NCI-H345 treated with DMSO at 0.1 percent for 48 hours (cell line): Measurements from ENCODE around the gene USH1G.

Experiments
- DNase-seq: peaks from one replicate; lab custom pipeline; 2025; ENCODE audit not compliant: unreplicated experiment; lab: John Stamatoyannopoulos, UW

USH1G gene

GRCh38 chr17:74954665-74955421, 31.8 kb upstream of the USH1G start:
- DNase-seq = no peak

- no peak for DNase-seq
Observed at GRCh38 chr17:74954115-74954514, 31.1 kb upstream of the USH1G start.

- no peak for DNase-seq
Observed at GRCh38 chr17:74953134-74953687, 30.2 kb upstream of the USH1G start.

- DNase-seq = no peak
Observed at GRCh38 chr17:74952431-74953133, 29.5 kb upstream of the USH1G start.

- no peak for DNase-seq
Observed at GRCh38 chr17:74951680-74952421, 28.8 kb upstream of the USH1G start.

- no peak for DNase-seq
Observed at GRCh38 chr17:74951065-74951464, 28.0 kb upstream of the USH1G start.

GRCh38 chr17:74950207-74950606, 27.2 kb upstream of the USH1G start:
- DNase-seq = no peak

GRCh38 chr17:74949455-74950115, 26.5 kb upstream of the USH1G start:
- DNase-seq = peak; percentile 9

- no peak for DNase-seq
Observed at GRCh38 chr17:74947041-74947754, 24.1 kb upstream of the USH1G start.

GRCh38 chr17:74946641-74947040, 23.6 kb upstream of the USH1G start:
- DNase-seq = no peak

- DNase-seq = no peak
Observed at GRCh38 chr17:74945543-74945942, 22.5 kb upstream of the USH1G start.

- DNase-seq = no peak
Observed at GRCh38 chr17:74943808-74944522, 20.9 kb upstream of the USH1G start.

- DNase-seq = no peak
Observed at GRCh38 chr17:74941128-74941725, 18.2 kb upstream of the USH1G start.

- DNase-seq = no peak
Observed at GRCh38 chr17:74939534-74939933, 16.5 kb upstream of the USH1G start.

- no peak for DNase-seq
Observed at GRCh38 chr17:74938194-74938950, 15.3 kb upstream of the USH1G start.

- DNase-seq = no peak
Observed at GRCh38 chr17:74937064-74938051, 14.3 kb upstream of the USH1G start.

GRCh38 chr17:74936470-74936799, 13.4 kb upstream of the USH1G start:
- DNase-seq = no peak
